PC-3 (cell line): ENCODE measurements around the gene SPRR3. TPM values are rescaled to one million over a fixed set of nuclear protein-coding genes. Genes with fewer than 3 reads are reported as not detected.

Experiments
- ATAC-seq: fragments of 200-7000 bp; cut with Tn5 transposase; 2 replicates; pipeline ENCODE4 v1.9.1; 2020; ENCODE audit warnings: mild to moderate bottlenecking, moderate library complexity
- BruUV-seq: library from RNA; stranded (reverse); fragments of 400-500 nt; replicated peaks from 2 replicates; lab custom pipeline; 2021; lab: Mats Ljungman, UMichigan
- CTCF ChIA-PET: fragments of 300-600 bp; sonication (Branson Sonifier 250); formaldehyde crosslinking; loops from one replicate; lab custom pipeline; 2022; ENCODE audit warnings: antibody characterized with exemption; lab: Charles Lee
- POLR2A ChIA-PET: fragments of 300-600 bp; sonication (Branson Sonifier 250); formaldehyde crosslinking; loops from one replicate; lab custom pipeline; 2022; ENCODE audit warnings: antibody characterized with exemption; ENCODE audit not compliant: unreplicated experiment; lab: Charles Lee
- DNase-seq: peaks from one replicate; pipeline ENCODE4 v3.0.0-alpha.2; 2015
- H2AFZ ChIP-seq: fragments of 300-600 bp; sonication (generic); 2 replicates; pipeline ENCODE4 v1.6.0; 2016; ENCODE audit warnings: antibody characterized with exemption, low read length
- H3F3A ChIP-seq: fragments of 300-600 bp; sonication (generic); one replicate; pipeline ENCODE4 v1.6.0; 2017; ENCODE audit warnings: antibody characterized with exemption, low read length, control low read depth, mild to moderate bottlenecking; ENCODE audit not compliant: unreplicated experiment
- H3K27ac ChIP-seq: fragments of 300-600 bp; sonication (generic); 2 replicates; pipeline ENCODE4 v1.5.1; 2016; ENCODE audit warnings: mild to moderate bottlenecking, low read length
- H3K27me3 ChIP-seq: fragments of 300-600 bp; sonication (generic); 2 replicates; pipeline ENCODE4 v1.6.1; 2016; ENCODE audit warnings: low read length, mixed read lengths
- H3K36me3 ChIP-seq: fragments of 300-600 bp; sonication (generic); 2 replicates; pipeline ENCODE4 v1.6.1; 2016; ENCODE audit warnings: low read depth, mixed run types, low read length, mixed read lengths
- H3K4me1 ChIP-seq: fragments of 300-600 bp; sonication (generic); 2 replicates; pipeline ENCODE4 v1.5.1; 2016; ENCODE audit warnings: low read length; ENCODE audit not compliant: insufficient read depth
- H3K4me2 ChIP-seq: fragments of 300-600 bp; sonication (generic); 2 replicates; pipeline ENCODE4 v1.6.0; 2016; ENCODE audit warnings: low read length
- H3K4me3 ChIP-seq: fragments of 300-600 bp; sonication (generic); 2 replicates; pipeline ENCODE4 v1.5.1; 2016; ENCODE audit warnings: mild to moderate bottlenecking, low read length, mixed read lengths
- H3K79me2 ChIP-seq: fragments of 300-600 bp; sonication (generic); 2 replicates; pipeline ENCODE4 v1.6.1; 2017; ENCODE audit warnings: low read length, mixed read lengths
- H3K9ac ChIP-seq: fragments of 300-600 bp; sonication (generic); 2 replicates; pipeline ENCODE4 v1.6.0; 2016; ENCODE audit warnings: mild to moderate bottlenecking, low read length
- H3K9me2 ChIP-seq: fragments of 300-600 bp; sonication (generic); replicated peaks from 2 replicates; pipeline ENCODE4 v1.6.1; 2016; ENCODE audit warnings: mixed run types, low read length, mixed read lengths
- H3K9me3 ChIP-seq: fragments of 300-600 bp; sonication (generic); 2 replicates; pipeline ENCODE4 v1.6.1; 2016; ENCODE audit warnings: low read length, mixed read lengths
- H4K20me1 ChIP-seq: fragments of 300-600 bp; sonication (generic); 2 replicates; pipeline ENCODE4 v1.6.1; 2016; ENCODE audit warnings: low read length, mixed read lengths
- EZH2 ChIP-seq: fragments of 300-600 bp; sonication (generic); IDR thresholded peaks from one replicate; pipeline ENCODE4 v1.6.1; 2017; ENCODE audit warnings: antibody characterized with exemption, mild to moderate bottlenecking, low read length; ENCODE audit not compliant: unreplicated experiment
- EZH2phosphoT487 ChIP-seq: fragments of 300-600 bp; sonication (generic); IDR thresholded peaks from 2 replicates; pipeline ENCODE4 v1.6.1; 2018; ENCODE audit warnings: mild to moderate bottlenecking, antibody characterized with exemption, low read length, borderline replicate concordance
- intact Hi-C: fragments of 100-400 bp; cut with micrococcal nuclease; formaldehyde crosslinking; loops from 2 replicates; pipeline ENCODE4 v1.9.0; 2023
- total RNA-seq: library from RNA; depleted of rRNA; stranded (reverse); fragments of >200 nt; gene quantifications from 2 replicates; pipeline ENCODE4 v1.2.3, GENCODE V29; 2014
- TF ChIP-seq, protein P1 (sequence below): fragments of 300-600 bp; sonication (generic); conservative IDR thresholded peaks from 2 replicates; pipeline ENCODE4 v1.5.1; 2017; ENCODE audit warnings: antibody characterized with exemption, low read depth, mild to moderate bottlenecking, low read length

The SPRR3 gene
- total RNA-seq, 1 experiment from 2014 or later, result 0.51 TPM

DNA sequence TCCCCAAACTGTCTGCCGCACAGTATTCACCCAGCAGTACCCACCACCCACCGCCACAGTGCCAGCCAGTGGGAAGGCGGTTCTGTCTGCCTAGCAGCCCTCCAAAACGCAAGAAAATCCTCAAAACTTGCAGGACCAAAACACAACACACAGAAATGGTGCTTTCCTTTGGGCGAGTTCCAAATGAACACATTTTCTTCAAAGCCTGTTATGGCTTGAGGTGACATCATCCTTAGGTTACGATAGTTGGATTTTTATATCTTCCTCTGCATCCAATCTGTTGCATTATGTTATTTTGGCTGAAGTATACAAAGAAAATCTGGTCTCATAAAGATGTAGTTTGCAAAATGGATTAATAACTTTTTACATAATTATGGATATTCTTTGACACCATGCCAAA lies 8.4 kb upstream of the SPRR3 start:
- CTCF ChIA-PET, result no interaction called here
- no peak for ATAC-seq
- no peak for DNase-seq

DNA sequence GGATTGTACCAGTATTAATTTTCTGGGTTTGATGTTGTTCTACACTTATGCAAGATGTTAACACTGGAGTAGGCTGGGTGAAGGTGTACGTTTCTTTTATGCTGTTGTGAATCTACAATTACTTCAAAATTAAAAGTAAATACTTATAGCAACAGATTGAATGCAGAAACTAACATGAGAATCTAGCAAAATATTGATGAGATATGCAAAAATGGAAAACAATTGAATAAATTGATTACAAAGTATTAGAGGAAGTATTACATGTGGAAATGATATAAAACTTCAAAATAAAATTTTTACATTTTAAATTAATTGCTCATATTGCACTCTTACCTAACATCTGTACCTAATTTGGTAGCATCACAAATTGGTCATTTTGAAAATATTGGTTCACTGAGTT lies 5.7 kb upstream of the SPRR3 start:
- TF ChIP-seq EZH2 (no peak), EZH2phosphoT487 (no peak)
- TF ChIP-seq, protein P1, sequence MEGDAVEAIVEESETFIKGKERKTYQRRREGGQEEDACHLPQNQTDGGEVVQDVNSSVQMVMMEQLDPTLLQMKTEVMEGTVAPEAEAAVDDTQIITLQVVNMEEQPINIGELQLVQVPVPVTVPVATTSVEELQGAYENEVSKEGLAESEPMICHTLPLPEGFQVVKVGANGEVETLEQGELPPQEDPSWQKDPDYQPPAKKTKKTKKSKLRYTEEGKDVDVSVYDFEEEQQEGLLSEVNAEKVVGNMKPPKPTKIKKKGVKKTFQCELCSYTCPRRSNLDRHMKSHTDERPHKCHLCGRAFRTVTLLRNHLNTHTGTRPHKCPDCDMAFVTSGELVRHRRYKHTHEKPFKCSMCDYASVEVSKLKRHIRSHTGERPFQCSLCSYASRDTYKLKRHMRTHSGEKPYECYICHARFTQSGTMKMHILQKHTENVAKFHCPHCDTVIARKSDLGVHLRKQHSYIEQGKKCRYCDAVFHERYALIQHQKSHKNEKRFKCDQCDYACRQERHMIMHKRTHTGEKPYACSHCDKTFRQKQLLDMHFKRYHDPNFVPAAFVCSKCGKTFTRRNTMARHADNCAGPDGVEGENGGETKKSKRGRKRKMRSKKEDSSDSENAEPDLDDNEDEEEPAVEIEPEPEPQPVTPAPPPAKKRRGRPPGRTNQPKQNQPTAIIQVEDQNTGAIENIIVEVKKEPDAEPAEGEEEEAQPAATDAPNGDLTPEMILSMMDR, result no peak
- Histone ChIP-seq H3K36me3 (no peaks in the 10 kb centered on the region), H3K9me3 (no peaks in the 10 kb centered on the region), H3K4me2 (no peak overlapping the region), H3K79me2 (no peaks in the 10 kb centered on the region), H3K9me2 (no peaks in the 10 kb centered on the region), H3K9ac (no peak overlapping the region), H3K4me1 (no peaks in the 10 kb centered on the region), H3F3A (no peaks in the 10 kb centered on the region), H3K27ac (no peak overlapping the region), H3K27me3 (peaks cover 55% of the 10 kb centered on the region), H4K20me1 (no peaks in the 10 kb centered on the region), H2AFZ (no peak overlapping the region), H3K4me3 (no peak overlapping the region)
- POLR2A ChIA-PET, result no interaction called here
- intact Hi-C loops, result no loop called here
- CTCF ChIA-PET, result no interaction called here
- DNase-seq (no peak), ATAC-seq (no peak)
- no TSS peak for BruUV-seq

More for the DNA sequence above, 8.4 kb upstream of the SPRR3 start:
- Histone ChIP-seq H3K4me1 (no peaks in the 10 kb centered on the region), H3K9me2 (no peaks in the 10 kb centered on the region), H3K27ac (no peak overlapping the region), H3K9ac (no peak overlapping the region), H2AFZ (no peak overlapping the region), H3K4me3 (no peak overlapping the region), H3K27me3 (peaks cover 66% of the 10 kb centered on the region), H3K79me2 (no peaks in the 10 kb centered on the region), H3K9me3 (no peaks in the 10 kb centered on the region), H3F3A (no peaks in the 10 kb centered on the region), H3K36me3 (no peaks in the 10 kb centered on the region), H3K4me2 (no peak overlapping the region), H4K20me1 (no peaks in the 10 kb centered on the region)
- TF ChIP-seq EZH2phosphoT487 (no peak), EZH2 (no peak)
- TF ChIP-seq, protein P1, result no peak
- no TSS peak for BruUV-seq
- POLR2A ChIA-PET, result no interaction called here
- intact Hi-C loops, result no loop called here

DNA sequence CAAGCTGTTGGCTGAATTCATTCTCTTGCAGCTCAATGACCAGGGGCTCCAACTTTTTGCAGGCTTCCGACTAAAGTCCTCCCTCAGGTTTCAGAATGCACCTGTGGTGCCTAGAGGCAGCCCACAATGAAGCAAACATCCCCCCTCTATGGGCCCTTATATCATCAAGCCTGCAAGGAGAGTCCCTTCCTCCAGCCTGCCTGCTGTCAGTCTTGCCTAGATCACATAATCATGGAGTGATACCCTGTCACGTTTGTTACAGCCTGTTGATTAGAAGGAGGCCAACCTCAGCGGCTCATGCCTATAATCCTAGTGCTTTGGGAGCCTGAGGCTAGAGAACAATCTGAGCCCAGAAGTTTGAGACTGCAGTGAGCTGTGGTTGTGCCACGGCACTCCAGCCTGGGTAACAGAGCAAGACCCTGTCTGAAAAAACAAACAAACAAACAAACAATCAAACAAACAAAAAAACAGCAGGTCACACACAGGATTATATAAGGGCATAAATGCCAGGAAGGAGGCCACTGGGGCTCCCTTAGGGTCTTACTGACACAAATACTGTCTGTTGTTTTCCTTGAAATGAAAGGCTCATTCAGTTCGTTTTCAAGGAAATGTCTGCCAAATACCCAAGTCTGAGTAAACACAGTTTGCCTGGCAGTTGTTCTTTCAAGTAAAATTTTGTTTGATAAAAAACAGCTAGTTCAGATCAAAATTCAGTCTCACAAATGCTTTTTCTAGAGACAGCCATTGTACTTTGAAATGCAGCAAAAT lies 4.7 kb upstream of the SPRR3 start:
- Histone ChIP-seq H3K4me3 (no peak overlapping the region), H3K4me1 (no peaks in the 10 kb centered on the region), H3K9me3 (no peaks in the 10 kb centered on the region), H4K20me1 (no peaks in the 10 kb centered on the region), H3K9ac (no peak overlapping the region), H3K27me3 (peaks cover 46% of the 10 kb centered on the region), H3K9me2 (no peaks in the 10 kb centered on the region), H2AFZ (no peak overlapping the region), H3K79me2 (no peaks in the 10 kb centered on the region), H3K4me2 (no peak overlapping the region), H3F3A (no peaks in the 10 kb centered on the region), H3K27ac (no peak overlapping the region), H3K36me3 (no peaks in the 10 kb centered on the region)
- no TSS peak for BruUV-seq
- intact Hi-C loops, result no loop called here
- ChIA-PET CTCF (no interaction called here), POLR2A (no interaction called here)
- no peak for ATAC-seq
- TF ChIP-seq, protein P1, result no peak
- TF ChIP-seq EZH2phosphoT487 (no peak), EZH2 (no peak)
- no peak for DNase-seq
